Measurements from ENCODE around the gene BAIAP2.
A peak's percentile ranks its signal among the peaks of the same experiment; 100 is the strongest.
"Not testable (repeated sequence)": the region's sequence is repeated elsewhere in the genome, so short reads cannot be mapped to it uniquely, and the experiment has no call there.

Gene BAIAP2

DNA sequence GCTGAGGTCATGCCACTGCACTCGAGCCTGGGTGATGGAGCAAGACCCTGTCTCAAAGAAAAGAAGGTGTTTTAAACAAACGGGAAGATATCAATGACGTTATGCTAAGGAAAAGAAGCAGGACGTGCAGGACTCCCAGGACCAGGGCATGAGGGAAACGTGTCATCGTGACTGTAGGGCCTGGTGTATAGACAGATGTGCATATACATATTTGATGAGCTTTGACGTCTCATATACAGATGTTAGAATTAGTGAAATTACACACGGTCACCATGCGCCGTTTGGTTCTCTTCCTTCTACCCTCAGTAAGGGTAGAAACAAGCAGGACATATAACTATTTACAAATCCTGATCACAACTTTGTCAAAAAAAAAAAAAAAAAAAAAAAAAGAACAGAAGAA lies 112.8 kb downstream of the BAIAP2 start:
- DNase-seq = no peak

DNA sequence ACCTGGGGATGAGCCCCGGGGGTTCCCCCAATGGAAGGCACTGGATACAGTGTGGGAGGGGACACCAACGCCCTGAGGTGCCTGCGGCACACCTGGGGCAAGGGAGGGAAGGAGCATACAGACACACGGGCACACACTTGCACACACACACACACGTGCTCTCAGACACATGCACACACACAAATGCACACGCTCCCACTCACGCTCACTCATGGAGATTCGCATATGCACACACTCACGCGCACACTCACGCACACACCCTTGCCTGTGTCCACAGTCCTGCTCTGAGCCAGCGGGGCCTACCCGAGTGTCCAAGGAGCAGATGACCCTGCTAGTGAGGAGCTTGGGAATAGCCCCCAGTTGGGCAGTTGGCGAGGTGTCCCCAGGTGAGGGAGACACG lies 113.6 kb downstream of the BAIAP2 start:
- DNase-seq = no peak

DNA sequence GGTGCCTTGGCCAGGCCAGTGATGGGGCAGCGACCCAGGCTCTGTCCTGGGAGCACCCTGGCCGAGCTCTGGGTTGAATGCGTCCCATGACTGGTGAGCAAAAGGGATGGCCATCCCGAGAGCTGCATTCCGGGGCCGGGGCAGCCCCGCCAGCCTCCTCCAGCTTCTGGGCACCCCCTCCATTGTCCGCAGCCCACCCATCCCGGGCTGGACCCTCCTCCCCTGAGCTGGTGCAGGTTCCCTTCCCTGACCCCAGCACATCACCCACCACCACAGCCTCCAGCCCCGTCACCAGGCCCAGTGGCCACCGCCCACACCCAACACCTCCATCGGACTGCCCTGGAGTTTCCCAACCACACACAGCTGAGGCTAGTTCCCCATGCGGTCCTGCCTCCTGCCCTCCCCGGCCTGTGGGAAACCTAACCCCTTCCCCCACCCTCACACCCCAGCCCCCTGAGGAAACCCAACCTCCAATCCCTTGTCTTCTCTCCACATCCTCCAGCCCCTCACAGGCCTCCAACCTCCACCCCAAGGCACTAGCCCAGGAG lies 114.1 kb downstream of the BAIAP2 start:
- DNase-seq = peak; percentile 47

DNA sequence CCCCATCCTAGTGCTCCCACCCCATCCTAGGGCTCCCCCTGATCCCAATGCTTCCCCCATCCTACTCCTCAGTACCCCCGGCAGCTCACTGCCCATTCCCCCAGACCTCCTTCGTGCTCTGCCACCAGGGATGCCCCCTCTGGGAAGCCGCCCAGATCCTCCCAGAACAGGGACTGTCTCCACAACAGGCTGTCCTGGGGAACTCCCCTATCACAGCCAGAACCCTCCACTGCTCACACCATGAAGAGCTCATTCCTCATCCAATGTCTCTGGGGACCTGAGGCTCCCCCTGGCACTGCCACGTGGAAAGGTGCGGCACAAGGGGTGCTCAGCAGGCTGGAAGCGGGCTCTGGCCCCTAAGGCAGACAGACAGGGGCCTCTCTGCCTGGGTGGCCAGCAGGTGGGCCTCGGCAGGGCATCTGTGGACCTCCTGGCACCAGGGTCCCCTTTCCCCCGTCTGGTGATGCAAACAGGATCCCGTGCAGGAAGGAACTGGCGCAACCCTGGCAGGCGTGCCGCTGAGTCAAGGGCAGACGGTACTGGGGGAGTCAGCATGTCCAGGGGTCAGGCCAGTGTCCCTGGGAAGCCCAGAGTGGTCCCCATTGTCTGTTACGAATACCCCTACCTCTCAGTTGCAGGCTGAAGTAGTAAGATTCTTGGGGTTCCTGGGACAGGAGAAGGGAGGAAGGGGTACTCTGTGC lies 115.6 kb downstream of the BAIAP2 start:
- DNase-seq = peak; percentile 64

DNA sequence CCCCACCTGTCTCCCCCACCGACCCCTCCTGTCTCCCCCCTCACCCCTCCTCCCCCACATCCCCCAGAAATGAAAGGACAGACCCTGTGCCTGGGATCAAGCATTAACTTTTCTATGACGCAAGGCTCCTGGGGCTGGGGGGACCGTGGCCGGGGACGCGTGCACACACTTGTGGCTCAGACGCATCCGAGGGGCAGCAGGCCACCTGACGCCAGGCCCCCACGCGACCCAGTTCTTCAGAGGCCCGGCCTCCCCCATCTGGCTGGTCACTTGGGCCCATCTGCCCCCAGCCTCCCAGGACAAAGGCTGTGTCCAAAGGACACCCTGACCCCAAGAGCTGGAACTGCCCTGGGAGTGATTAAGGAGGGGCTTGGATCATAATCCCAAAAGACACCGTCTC lies 116.3 kb downstream of the BAIAP2 start:
- no peak for DNase-seq

DNA sequence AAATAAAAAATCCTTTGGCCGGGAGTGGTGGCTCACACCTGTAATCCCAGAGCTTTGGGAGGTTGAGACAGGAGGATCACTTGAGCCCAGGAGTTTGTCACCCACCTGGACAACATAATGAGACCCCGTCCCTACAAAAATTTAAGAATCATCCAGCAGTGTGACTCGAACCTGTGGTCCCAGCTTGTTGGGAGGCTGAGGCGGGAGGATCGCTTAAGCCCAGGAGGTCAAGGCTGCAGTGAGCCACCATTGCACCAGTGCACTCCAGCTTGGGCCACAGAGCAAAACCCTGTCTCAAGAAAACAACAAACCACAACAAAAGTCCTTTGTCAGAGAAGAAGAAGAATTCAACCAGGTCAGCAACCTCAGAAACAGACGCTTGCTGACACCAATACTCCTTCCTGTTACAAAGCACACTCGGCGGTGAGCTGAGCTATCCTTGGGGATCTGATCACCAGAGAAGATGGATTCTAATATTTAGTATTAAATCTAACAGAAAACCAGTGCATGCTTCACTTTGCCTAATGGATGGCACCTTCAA lies 117.4 kb downstream of the BAIAP2 start:
- DNase-seq = no peak

DNA sequence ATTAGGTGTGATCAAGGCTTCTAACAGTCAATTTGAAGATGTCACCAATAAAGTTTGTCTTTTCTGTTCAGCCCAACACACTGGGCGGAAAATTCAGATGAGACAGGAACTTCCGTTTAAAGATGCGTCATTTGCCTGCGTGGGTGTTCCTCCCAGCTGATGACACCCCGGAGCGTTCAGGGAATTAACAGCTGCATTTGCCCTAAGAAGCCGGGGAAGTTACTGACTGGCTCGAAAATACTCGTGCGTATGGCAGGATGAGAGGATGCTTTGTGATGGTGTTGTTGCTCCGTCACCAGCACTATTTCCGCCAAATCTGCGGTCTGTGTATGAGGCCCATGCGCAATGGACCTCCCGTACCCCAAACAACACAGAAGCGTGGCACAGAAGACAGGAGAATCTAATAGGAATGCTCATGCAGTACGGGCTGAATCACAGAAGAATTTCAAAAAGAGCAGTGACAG lies 118.4 kb downstream of the BAIAP2 start:
- peak; percentile 36 for DNase-seq

DNA sequence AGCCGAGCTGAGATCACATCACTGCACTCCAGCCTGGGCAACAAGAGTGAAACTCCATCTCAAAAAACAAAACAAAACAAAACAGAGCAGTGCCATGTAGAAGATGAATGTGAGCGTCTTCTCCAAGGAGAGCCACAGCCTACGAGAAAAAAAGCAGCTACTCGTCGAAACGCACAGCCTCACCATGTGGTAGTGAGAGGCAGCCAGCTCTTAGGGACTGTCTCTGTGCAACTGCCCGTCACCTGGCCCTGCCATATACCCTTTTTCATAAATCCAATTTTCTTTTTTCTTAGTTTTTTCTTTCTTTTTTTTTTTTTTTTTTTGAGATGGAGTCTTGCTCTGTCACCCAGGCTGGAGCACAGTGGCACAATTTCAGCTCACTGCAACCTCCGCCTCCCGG lies 119.1 kb downstream of the BAIAP2 start:
- DNase-seq = not testable (repeated sequence)

DNA sequence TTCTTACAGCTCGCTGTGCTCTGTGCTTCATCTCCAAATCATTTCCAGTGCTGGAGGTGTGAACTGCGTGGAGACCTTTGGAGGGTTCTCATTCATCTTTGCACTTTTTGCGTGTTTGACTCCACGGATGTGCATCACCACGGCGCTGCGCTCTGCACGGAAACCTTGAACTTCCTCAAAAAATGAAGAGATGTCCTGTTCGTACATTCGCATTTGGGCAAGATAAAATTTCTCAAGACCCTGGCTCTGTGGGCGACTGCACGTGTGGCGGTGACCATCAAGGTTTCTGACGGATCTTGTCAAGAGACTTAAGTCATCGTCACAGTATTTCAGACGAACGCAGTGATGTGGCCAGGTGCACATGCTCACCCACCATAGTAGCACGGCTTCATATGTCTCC lies 120.0 kb downstream of the BAIAP2 start:
- peak; percentile 19 for DNase-seq

DNA sequence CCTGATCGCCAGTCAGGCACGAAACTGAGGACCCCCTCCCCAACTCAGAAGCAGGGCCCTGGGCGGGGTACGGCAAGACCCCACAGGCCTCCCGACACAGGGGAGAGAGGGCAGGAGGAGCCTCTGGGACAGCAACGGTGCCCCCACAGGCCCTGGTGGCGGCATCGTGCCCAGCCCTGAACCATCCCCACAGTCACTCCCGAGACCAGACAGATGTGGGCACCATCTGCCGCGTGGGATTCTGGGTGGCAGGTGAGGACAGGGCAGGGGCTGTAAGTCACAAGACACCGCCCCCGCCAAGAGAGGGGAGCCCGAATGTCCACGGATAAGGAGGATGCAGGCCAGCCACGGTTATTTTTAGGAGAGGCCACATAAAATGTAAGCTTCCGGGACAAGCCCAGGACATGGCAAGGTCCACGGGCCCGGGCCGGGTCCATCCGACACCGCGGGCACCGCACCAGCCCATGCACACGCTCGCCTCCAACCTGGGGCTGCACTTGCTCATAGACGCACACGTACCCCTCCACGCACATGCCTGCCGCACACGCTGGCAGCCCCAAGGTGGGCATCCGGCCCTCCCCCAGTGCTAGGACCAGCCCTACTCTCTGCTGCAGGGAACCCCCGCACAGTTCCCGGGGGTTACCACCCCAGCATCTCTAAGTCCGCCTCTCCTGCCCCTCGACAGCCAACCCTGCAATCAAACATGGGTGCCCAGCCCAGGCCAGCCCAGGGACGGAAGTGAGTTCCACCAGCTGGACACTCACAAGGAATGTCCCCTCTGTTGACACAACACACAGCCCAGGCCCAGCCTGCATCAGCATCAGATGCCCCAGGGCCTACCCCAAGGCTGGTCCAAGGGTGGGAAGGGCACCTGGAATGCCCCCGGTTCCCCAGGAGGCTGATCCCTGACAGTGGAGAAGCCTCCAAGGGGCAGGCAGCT lies 122.2 kb downstream of the BAIAP2 start:
- no peak for DNase-seq

DNA sequence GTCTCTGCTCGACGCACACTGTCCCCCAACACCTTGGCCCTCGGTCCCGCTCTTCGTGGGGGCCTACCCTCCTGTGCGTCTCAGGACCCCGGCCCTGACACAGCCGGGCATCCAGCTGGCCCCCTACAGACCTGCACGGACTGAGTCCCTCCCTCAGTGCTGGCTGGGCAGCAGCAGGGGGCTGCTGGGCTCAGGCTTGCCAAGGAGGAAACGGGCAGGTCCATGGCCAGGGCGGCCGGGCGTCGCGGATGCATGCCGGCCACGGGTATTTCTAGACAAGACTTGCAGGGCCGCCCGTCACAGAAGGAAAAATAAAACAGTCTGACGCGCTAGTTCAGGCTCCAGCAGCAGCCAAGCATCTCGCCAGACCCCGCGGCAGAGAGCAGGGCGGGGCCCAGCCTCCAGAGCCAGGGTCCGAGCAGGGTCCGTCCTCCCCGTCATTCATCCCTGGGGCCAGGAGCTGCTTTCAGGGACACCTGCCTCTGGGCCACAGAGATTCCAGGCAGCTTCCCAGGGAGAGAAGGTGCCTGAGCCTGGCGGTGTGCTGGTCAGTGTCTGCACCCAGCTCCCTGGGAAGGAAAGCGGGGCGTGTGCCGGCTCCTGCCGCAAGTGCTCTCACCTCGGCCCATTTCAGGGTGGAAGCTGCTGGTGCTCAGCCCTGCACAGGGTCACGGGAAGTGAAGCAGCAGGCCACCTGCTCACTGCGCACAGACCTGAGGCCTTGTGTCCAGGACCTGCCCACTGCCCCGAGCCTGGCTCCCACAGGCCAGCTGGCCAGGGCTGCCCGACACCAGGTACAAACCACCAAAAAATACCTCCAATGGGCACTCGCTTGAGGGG lies 123.1 kb downstream of the BAIAP2 start:
- no peak for DNase-seq

DNA sequence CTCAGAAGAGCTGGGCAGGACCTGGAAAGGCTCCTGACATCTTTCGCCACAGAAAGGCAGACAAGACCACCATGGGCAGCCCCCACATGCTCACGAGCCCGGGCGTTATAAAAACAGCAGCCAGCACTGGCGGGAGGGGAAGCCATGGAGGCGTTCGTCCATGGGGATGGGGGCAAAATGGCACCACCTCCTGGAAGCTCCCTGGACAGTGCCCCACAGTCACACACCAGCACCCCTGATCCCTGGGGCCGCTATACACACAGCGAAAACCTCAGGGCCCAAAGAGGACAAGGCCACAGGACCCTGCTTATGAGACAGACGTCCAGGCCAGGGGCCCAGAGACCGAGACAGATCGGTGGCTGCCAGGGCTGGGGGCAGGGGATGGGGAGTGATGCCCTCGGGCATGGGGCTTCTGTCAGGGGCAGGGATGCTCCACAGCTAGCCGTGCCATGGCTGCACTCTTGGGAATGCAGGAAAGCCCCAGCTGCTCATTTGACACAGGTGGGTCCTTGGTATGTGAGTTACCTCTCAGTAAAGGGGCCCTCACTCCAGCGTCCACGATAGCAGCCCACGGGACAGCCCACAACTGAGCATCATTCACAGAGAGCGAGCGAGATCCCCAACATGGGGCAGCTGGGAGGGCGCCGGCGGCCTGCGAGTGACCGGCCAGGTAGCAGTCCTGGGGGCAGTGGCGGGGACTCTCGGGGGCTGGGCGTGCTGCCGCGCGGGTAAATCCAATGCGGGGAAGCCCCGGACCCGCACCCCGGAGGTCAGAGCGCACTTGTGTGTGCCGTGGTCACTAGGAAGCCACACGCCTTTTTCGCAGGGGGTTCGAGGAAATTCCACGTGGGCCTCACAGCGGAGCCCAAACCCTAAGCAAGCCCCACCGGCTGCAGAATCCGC lies 124.0 kb downstream of the BAIAP2 start:
- no peak for DNase-seq

DNA sequence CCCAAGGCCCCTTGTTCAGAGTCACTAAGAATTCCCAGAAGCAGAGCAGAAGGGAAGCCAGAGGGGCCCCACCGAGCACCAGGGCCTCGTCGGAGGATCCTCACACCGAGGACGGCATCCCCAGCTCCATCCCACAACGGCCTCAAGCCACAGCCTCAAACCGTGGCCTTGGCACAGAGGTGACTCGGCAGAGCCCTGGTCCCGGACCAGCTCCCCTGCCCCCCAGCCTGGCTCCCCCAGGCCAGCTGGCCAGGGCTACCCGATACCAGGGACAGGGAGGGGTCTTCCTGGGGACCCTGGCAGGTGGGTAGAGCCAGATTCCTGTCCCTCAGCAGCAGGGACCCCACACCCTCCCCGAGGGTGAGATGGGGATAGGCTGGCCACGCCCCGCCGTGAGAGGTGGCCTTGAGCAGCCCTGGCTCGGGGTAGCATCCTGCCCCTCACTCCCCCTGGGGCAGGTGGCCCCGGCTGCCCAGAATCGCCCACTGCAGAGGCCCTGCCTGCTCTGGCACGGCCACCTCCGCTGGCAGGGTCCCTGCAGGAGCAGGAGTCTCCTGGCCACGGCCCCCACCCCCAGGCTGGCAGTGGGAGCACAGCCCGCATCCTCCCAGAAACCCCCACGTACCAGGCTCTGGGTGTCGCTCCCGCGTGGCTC lies 124.8 kb downstream of the BAIAP2 start:
- no peak for DNase-seq

DNA sequence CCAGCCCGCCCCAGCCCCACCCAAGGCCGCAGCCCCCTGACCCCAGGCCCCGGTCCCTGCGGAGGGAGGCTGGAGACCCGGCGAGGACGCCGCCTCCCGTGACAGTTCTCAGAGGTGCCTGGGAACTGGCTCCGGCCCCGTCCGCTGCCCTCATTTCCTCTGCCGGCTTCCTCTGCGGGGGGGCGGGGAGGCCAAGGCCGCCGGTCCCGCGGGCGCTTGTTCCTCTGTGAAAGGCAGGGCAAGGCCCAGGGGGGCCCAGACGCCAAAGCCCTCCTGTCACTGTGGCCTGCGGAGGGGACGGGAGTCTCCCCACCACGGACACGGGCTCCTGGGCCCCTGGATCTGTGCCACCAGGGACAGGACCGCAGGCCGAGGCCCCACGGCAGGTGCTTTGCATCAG lies 125.4 kb downstream of the BAIAP2 start:
- DNase-seq = peak; percentile 33

DNA sequence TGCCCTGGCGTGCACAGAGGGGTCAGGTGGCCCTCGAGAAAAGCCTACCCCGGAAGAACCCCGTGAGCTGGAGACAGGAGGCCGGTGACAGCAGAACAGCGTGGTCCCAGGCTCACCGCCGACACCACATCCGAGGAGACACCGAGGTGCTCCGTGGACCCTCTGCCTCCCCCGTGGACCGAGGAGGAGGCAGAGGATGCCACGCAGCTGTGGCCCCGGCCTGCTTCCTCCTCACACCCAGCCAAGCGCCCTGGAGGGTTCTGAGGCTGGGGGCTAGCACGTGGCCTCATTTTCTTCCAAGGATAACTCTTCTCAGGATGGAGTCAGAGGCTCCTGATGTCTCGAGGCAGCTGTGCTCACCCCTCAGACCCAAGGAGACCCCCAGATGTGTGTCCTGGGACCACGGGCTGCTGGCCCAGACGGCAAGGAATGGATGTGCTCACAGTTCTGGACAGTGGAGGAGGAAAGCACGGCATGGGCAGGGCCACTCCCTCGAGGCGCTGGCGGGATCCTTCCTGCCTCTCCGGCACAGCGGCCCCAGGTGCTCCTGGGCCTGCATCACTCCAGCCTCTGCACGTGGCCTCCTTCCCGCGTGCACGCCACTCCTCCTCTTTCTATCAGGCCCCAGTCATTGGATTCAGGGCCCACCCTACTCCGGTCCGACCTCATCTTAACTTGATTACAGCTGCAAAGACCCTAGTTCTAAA lies 125.9 kb downstream of the BAIAP2 start:
- no peak for DNase-seq

DNA sequence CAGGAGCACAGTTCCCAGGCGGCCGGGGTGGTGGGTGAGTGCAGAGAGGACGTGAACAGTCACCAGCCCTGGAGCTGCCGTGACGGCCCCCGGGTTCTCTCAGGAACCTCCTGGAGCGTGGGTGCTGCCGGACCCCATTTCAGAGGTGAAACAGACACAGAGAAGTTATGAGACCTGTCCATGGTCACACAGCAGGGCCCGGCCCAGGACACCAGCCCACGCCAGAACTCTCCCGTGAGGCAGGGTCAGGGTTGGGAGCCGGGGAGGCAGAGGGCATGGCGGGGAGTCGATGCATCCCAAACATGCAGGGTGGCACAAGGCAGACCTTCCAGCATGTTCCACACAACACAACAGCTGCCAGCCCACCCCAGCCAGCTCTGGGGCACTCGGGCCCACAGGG lies 126.6 kb downstream of the BAIAP2 start:
- no peak for DNase-seq

DNA sequence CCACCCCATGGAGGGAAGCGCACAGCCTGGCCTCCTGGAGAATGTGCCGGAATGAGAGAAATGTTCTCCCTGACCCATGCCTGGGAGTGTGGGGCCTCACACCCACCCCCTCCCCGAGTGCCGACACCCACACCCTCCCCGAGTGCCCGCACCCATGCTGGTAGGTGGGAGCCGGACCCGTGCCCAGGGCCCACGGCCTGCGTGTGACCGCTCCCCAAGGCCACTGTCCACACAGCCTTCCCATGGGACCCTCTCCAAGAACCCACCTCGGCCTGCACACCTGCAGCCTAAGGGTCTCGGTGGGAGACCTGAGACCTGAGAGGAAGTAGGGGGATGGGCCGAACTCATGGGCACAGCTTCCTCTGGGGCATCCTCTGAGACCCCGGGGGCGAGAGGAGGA lies 127.0 kb downstream of the BAIAP2 start:
- no peak for DNase-seq

DNA sequence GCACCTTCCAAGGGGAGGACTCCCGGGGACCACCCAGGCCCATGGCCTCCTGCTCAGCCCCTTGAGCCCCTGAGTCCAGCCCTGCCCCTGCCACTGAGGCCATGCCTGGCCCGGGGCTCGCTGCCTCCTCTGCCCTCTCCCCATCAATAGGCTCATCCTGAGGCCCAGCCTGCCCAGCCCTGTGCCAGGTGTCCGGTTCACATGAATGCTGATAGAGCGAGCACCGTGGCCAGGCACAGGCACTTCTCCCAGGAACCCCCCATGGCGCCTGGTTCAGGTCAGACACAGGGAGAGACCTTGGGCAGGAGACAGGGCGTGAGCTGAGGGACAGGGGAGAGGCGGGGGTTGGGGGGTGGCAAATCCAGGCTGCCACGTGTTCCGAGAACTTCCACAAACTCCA lies 127.5 kb downstream of the BAIAP2 start:
- no peak for DNase-seq

DNA sequence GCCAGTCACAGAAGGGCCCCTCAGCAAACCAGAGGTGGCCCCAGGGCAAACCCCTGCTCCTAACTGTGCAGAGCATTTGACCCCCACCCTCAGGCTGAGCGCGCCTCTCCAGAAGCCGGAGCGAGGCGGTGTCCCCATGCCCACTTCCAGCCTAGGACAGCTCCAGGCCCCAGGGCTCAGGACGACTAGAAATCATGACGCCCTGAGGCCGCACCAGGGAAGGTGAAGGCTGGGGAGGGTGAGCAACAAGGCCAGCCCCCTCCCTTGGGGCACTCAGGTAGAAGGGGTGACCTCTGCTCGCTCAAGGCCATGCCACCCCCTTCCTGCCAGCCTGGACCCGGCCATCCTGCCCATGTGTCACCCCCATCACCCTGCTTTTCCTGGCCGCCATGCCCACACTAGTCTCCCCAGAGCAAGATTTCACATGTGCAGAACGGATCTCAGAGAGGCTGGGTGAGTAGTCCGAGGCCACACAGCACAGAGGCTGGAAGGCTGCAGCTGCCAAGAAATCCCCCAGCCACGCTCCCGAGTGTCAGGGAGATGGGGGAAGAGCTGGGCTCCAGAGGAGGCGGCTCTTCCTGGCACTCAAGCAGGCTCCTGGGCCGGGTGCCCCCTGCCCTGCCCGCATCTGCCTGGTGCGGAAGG lies 128.2 kb downstream of the BAIAP2 start:
- DNase-seq = no peak
